ENCODE results near the gene DHRS9.
"Not testable (repeated sequence)": the region's sequence is repeated elsewhere in the genome, so short reads cannot be mapped to it uniquely, and the experiment has no call there.

Gene DHRS9

DNA sequence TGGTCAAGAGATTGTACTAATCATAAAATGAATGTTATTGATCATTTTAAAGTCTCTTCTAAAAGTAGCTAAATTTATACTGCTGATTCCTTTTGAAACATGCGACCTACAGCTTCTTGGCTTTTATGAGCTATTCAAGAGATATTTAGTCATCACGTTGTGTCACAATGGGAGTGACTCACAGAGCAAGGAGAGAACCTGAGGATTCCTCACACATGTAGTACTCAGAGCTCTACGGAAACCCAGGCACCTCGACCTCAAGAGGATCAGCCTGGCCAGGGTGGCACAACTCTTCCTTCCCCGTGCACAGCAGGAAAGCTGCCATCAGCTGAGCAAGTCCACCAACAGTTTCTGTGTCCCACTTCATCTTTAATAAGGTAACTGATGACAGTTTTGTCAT is at the start of gene DHRS9:
Gene DHRS9 (plus strand): TSS at position 223 of the 400 bp plus-strand sequence. CDS start 12,019 bp downstream, outside the sequence.
- DNase-seq, result no peak

DNA sequence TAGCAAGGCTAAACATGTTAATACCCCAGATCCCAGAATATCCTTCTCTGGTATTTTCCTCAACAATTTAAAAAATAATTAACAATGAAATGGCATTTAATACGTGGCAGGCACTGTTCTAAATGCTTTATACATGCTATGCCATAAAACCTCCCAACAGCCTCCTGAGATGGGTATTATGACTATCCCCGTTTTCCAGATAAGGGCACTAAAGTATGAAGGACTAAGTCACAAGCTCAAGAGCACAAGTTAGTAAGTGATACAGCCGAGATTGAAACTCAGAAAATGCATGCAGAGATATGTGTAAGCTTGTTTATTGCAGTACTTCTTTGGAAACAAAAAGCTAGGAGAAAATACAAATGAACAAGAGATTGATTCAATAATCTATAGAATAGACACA is 46.2 kb upstream of the DHRS9 start:
- no peak for DNase-seq

DNA sequence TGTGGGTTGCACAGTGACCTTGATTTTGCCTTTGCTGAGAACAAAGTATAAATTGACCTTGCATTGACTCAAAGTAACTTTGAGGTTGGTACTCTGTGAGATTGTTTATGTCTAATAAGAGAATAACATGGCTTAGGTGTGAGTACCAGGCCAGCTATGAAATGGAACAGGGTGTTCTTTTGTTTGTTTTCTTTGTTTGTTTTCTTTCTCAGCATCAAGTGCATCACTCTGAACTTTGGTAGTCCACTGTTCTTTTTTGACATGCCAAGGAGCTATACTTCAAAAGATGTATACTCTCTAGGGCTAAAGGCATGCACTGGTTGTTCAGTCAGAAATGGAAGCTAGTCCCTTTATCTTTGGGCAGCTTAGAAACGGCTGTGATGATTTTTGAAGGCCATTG is 43.3 kb upstream of the DHRS9 start:
- no peak for DNase-seq

DNA sequence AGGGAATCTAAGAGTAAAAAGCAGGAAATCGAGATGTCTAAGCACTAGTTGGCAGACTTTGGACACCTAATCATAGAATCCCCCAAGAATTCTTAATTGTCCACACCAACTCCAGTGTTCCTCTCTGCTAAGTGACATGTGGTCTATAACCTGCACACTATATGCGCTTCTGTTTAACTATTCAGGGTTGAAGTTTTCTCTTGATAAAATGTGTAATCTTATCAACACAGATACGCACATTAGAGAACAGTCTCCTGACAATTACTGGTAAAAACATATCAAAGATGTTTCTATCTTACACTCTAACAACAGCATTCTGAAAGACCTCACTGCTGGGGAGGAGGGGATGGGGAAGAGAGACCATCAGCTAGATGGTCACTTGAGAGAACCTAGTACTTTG is 42.1 kb upstream of the DHRS9 start:
- no peak for DNase-seq

DNA sequence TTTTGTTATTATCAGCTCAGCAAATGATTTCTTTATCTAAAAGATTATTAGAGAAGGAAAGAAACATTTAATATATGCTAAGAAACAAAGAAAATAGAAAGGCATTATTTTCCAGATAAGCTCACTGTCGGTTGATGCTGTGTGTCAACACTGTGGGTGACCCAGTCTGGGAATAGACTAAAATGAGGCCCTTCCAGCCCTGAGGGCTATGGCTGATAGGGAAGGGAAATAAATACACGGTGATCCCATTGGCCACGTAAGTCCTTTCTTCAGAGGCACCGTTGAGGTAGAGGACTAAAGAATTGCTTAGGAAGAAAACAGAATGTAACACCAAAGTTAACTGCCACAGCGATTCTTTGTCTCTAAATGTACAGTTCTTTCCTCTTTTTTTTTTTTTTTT is 40.0 kb upstream of the DHRS9 start:
- no peak for DNase-seq

DNA sequence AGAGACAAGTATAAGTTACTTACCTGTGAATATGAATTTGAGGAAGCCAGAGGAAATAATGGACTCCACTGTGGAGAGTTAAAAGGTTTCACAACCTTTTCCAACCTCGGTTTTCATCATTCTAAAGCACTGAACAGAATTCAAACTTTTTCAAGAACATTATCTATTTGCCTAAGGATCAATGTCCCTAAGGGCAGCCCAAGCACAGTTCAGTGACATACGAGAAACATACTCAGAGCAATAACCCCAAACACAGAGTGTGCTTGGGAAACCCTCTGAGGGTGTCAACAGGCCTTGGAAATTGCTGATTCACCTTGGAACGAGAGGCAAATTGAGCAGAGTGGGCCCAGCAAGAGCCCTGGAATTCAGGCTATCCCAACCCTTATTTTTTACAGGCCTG is 38.2 kb upstream of the DHRS9 start, which contains the start of gene ABCB11:
Gene ABCB11 (minus strand): TSS at position 123 of the 400 bp plus-strand sequence. CDS start 13,199 bp downstream, outside the sequence.
- DNase-seq, result no peak

DNA sequence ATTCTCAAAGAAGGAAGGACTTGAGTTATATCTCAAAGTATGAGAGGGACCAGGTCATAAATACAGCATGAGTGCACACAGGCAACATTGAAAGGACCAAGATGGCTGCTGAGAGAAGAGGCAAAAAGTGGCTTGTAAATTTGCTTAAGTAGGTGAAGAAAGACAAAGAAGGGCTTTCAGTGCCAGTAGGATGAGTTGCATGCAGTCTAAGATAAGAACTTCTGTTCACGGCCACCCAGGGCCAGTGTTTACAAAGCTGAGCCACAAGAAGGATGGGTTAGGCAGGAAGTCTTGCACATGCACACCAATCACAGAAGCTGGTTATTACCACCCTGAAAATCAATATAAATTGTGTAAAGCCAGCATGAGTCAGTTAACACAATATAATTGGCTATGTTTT is 35.1 kb upstream of the DHRS9 start:
- no peak for DNase-seq

DNA sequence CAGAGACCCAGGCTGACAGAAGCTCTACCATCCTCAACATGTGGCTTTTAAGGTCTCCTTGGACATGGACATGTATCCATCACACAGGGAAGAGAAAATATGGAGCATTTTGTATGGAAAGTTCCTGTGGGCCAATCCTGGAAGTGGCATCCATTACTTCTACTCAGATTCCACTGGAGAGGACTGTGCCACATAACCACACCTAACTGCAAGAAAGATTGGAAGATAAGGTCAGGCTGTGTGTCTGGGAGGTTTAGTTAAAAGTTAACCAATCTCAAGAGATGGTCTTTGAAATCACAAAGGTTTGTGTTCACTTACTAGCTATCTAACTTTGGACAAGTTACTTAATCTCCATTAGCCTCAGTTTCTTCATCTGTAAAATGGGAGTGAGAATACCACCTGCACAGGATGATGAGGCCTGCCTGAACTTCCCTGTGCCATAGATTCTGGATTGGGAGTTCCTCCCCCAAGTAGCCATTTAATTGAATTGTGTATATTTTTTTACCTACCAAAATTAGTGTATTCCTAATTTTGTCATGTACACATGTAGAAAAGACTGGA is 34.3 kb upstream of the DHRS9 start:
- DNase-seq, result no peak

DNA sequence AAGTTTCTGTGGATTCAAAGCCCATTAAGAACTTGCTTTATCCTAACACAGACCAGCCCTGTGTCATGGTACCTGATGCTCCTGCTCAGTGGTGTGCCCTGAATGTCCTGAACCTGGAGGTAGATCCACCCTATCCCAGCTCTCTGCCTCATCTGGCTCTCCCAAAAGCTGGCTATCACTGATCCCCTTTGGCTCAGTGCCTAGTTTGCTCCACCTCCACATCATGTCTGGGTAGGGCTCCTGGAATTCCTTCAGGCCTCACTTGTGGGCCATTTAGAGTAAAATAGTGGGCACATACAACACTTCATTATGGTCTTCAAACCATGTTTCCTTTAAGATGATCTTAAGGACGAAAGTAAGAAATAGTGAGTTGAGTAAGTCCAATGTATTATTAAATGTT is 33.5 kb upstream of the DHRS9 start:
- DNase-seq, result no peak

DNA sequence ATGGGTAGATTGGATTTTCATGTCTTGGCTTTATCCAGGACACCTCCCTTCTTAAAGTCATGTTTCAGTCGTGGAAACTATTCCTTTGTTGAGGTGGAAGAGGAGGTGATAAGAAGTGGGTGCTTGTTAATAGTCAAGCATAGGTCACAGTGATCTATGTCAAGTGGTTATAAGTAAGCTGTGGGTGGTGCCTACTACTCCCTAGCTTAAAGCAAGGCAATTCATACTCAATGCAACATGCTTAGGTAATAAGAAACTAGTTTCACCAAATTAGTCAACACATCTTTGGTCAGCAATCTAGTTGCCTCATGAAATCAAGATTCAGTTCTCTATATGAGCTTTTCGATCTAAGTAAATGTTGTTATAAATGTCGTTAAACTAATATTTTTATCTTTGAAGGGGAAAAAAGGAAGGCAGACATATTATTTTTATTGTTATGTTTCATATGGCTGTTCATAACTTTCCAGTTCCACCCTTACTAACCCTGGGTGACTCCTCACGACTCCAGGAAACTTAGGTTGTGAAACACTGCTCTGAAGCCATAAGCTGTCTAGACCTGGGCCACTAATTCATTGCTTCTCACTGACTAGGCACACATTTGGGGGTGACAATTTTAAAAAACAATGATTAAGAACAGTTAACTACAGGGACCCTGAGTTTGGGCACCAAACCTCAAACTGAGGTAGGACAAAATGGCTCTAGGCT is 32.5 kb upstream of the DHRS9 start:
- DNase-seq, result no peak

DNA sequence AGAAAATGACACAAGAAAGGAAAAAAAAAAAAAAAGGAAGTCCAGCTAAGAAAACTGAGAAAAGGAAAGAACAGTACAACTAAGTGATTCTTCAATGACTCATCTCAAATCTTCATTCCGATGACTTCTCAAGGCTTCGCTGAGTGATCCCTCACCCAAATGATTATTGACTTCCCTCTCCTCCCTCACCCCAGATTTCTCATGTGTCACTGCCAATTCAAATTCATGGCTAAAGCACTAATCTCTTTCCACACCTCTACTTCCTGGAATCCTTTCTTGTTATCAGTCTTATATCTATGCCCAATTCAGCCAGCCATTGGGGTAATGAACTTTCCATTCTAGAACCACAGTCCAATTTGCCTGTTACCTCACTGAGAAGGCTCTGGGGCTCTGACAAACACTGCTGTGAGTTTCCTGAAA is 31.0 kb upstream of the DHRS9 start:
- DNase-seq, result no peak

DNA sequence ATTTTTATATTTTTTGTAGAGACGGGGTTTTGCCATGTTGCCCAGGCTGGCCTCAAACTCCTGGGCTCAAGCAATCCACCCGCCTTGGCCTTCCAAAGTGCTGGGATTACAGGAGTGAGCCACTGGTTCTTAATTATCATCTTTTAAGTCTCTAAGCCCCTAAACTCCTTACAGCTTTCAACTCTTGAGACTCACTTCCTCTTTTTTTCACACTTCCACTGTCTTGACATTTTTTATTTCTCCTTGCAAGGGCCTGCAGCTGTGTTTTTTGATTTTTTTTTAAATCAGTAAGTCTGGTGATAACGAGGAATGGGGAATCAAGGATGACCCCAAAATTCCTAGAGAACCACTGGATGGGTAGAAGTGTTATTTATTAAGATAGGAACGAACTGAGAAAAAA is 29.7 kb upstream of the DHRS9 start:
- DNase-seq, result no peak

DNA sequence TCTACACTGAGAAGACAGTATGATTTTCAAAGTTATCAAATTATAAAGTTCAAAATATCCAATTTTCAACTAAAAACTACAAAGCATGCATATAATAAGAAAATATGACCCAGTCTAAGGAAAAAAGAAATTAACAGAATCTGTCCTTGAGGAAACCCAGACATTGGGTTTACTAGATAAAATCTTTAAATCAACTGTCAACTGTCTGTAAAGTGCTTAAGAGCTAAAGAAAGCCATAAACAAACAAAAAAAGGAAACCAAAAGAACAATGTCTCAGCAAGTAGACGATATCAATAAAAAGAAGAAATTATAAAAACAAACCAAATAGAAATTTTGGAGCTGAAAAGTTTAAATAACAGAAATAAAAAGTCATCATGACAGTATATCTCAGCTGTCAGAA is 27.8 kb upstream of the DHRS9 start:
- no peak for DNase-seq

DNA sequence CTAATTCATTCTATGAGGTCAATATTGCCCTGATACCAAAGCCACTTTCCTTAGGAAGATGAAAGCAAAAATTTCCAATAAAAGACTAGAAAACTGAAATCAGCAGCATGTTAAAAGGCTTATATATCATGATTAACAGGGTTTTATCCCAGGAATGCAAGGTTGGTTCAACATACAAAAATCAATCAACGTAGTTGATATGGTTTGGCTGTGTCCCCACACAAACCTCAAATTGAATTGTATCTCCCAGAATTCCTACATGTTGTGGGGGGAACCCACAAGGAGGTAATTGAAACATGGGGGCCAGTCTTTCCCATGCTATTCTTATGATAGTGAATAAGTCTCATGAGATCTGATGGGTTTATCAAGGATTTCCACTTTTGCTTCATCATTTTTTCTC is 26.5 kb upstream of the DHRS9 start:
- DNase-seq, result no peak

DNA sequence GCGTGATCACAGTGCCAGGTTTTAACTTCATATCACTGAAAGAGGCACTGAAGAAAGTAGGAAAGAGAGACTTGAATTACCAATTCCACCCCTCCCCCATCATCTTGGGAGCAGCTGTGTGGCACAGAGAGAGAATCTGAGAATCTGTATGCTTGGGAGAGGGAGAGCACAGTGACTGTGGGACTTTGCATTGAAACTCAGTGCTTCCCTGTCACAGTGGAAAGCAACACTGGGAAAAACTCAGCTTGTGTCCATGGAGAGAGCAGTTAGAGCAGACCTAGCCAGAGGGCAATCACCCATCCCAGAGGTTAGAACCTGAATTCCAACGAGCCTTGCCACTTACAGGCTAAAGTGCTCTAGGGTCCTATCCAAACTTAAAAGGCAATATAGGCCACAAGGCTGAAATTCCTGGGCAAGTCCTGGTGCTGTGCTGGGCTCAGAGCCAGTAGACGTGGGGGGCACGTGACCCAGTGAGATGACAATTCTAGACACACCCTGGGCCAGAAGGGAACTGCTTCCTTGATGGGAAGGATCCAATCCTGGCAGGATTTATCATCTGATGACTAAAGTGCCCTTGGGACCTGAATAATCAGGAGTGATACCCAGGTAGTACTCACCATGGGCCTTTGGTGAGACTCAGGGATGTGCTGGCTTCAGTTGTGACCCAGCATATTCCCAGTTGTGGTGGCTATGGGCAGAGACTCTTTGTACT is 22.8 kb upstream of the DHRS9 start:
- no peak for DNase-seq

DNA sequence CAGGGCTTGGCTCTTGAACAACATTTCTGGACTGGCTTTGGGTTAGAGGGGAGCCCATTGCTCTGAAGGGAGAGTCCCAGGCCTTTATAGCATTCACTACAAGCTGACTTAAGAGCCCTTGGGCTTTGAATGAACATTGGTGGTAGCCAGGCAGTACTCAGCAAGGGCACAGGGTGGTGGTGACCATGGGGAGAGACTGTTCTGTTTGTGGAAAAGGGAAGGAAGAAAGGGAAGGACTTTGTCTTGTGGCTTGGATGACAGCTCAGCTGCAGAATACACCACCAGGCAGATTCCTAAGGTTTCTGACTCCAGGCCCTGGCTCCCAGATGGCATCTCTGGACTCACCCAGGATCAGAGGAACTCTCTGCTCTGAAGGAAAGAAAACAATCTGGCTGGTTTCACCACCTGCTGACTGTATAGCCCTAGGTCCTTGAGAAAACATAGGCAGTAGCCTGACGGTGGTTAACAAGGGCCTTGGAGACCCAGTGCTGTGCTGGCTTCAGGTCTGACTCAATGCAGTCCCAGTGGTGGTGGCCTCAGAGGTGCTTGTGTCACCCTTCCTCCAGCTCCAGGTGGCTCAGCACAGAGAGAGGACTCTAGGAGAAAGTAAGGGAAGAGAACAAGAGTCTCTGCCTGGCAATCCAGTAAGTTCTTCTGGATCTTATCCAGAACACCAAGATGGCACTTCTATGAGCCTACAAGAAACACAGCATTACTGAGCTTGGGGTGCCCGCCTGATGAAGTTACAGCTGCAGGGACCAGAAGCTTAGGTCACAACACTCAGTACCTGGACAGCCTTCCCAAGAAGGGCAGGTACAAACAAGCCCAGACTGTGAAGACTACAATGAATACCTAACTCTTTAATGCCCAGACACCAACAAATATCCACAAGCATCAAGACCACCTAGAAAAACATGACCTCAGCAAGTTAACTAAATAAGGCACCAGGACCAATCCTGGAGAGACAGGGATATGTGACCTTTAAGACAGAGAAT is 21.8 kb upstream of the DHRS9 start:
- DNase-seq, result no peak

DNA sequence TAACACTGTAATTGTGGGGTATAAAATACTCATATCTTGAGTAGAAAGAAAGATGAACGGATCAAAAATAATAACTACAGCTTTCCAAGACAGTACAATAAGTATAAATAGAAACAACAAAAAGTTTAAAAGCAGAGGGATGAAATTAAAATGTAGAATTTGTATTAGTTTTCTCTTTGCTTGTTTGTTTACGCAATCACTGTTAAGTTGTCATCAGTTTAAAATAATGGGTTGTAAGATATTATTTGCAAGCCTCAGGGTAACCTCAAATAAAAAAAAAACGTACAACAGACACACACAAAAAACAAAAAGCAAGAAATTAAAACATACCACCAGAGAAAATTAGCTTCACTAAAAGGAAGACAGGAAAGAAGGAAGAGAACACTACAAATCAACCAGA is 20.2 kb upstream of the DHRS9 start:
- no peak for DNase-seq

DNA sequence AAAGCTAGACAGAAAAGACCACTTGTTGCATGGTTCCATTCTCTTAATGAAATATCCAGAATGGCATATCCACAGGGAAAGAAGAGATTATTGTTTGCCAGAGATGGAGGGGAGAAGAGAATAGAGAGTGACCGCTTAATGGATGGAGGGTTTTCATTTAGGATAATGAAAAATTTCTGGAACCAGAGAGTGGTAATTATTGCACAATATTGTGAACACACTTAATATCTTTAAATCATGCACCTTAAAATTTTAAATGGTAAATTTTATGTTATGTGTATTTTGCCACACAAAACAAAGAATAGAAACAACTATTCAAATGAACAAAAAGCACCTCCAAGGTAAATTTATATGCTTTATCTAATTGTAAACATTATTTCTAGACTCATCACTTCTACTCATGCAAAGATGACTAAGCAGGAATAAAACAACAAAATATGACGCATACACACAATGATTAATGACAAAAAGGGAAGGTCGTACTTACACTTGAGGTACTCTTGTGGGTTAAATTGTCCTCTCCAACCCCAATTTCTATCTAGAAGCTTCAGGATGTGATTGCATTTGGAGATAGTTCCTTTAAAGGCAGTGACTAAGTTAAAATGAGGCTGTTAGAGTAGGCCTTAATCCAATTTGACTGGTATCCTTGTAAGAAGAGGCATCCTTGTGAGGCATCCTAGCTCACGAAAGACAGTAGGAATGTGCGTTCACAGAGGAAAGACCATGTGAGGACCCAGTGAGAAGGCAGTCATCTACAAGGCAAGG is 18.7 kb upstream of the DHRS9 start:
- no peak for DNase-seq

DNA sequence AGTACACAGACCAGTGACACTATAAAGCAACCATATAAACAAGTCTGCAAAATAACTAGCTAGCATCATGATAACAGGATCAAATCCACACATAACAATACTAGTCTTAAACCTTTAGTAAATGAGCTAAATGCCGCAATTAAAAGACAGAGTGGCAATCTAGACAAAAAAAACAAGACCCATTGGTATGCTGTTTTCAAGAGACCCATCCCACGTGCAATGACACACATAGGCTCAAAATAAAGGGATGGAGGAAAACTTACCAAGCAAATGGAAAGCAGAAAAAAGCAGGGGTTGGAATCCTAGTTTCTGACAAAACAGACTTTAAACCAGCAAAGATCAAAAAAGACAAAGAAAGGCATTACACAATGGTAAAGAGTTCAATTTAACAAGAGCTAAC is 14.8 kb upstream of the DHRS9 start:
- not testable (repeated sequence) for DNase-seq

DNA sequence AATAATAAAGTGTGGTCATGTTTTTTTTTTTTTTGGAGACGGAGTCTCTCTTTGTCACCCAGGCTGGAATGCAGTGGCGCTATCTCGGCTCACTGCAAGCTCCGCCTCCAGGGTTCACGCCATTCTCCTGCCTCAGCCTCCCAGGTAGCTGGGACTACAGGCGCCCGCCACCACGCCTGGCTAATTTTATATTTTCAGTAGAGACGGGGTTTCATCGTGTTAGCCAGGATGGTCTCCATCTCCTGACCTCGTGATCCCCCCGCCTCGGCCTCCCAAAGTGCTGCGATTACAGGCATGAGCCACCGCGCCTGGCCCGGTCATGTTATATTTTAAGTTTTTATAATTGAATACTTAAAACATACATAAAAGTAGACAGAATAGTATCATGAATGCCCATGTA is 5.2 kb upstream of the DHRS9 start:
- not testable (repeated sequence) for DNase-seq

DNA sequence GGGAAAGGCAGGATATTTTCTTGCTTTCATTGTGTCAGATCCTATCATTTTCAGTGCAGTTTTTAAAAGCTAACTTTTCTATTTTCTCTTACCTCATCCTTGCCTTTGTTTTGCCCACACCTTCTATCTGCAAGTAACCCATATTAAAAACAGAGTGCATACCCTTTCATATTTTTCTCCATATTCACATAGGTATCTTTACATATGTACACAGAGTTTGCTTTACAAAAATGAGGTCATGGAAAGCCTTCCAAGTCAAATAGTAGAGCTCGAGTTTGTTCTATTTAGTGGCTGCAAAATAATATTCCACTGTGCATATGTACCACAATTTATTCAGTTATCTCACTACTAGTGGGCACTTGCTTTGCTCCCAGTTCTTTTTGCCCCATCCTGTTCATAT is 3.9 kb upstream of the DHRS9 start:
- DNase-seq, result no peak

DNA sequence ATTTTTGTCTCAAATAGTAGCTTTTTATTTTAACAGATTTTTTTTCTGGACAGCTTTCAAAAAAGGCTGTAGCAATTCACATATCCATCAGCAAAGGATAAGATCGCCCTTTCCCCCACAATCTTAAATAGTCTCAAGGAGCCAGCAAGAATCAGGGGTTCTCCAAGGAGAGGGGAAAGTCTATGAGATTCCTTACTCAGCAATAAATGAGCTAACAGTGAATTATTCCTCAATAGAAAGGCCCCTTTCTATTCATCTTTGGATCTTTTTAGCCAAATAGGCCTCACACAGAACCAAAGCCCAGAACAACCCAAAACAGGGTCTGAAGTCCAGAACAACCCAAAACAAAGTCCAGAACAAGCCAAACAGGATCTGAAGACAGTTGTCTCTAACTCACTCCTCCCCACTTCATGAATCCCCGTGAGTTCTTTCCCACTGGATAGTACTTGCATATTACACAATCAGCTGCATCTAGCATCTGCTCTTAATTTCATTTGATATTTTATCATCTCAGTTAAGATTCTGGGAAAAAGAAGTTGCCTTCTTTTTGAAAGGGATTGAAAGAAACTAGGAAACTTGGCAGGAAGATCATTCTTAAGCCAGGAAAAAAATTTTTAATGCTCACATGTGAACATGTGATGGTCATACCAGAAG is 3.4 kb upstream of the DHRS9 start:
- no peak for DNase-seq

Data from eye (tissue), 1 donor.